GM21717 (cell line): Measurements from ENCODE around the gene MRPL51.

Experiments used
- ATAC-seq: cut with Tn5 transposase; IDR thresholded peaks from one replicate; pipeline ENCODE4 v1.9.1; 2021; ENCODE audit warnings: mild to moderate bottlenecking, moderate library complexity; ENCODE audit not compliant: unreplicated experiment

Gene MRPL51

DNA sequence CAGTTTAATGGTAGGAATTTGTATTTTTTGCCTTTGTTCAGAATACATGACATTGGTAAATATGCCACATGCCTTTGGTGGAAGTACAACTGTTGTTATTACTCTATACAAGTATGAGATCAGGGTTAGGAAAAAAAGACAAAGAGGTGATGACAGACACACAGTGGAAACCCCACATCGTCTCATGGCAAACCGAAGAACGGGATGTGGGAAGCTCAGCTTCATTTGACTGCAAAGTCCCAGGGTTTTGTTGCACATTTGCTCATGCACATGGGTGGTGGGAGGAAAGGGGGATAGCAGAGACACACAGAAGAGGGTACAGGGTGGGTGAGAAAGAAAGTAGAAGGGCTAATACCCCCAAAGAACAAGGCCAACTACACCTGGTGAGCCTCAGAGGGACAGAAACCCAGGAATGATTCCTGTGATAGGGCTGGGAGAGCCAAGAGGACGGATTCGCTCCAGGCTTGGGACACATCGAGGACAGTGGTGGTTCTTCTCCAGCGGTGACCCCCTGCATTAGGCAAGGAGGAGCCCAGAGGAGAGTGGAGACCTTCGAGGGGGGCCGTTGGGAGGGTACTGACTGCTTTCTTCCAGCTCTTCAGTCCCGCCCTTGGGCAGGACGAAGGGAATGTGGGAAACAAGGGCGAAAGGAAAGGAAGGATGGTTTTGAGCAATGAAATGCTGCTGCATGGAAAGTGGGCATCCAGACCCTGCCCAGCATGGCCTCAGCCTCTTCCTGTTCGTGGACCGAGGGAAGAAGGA is 30.6 kb downstream of the MRPL51 start:
- ATAC-seq = peak; percentile 17

DNA sequence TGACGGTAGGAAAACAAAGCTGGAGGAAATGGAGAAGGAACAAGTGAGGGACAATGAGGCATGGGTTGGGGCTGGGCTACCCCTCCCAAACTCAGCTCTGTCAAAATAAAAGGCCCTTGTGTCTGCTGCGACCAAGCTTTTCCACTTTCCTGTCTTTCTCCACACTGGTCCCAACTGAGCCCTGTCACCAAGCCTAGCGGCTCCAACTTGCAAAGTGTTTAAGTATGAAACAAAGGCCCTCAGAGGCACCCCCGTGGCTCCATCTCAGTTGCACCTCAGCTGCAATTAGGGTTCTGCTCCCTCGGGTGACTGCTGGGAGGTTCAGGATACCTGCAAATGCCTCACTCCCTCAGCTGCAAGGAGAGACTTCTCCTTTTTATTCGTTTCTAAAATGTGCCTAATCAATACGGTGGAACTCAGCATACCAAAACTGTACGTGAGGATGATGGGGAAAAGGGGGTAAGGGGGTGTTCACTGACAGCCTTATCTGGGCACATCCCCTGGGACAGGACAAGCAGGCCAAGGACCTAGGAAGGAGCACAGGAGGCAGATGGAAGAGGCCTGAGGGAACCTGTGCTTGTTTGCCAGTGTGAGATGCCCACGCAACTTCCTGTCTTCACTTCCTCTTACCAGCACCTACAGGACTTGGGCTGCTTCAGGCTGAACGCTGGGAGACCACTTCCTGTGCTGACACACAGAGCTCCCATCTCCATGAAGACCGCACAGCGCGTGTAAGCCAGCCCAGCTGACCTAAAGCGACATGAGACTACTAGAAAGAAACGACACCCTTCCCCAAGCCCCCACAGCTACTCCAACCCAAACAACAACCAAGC is 31.4 kb downstream of the MRPL51 start:
- peak; percentile 72 for ATAC-seq

DNA sequence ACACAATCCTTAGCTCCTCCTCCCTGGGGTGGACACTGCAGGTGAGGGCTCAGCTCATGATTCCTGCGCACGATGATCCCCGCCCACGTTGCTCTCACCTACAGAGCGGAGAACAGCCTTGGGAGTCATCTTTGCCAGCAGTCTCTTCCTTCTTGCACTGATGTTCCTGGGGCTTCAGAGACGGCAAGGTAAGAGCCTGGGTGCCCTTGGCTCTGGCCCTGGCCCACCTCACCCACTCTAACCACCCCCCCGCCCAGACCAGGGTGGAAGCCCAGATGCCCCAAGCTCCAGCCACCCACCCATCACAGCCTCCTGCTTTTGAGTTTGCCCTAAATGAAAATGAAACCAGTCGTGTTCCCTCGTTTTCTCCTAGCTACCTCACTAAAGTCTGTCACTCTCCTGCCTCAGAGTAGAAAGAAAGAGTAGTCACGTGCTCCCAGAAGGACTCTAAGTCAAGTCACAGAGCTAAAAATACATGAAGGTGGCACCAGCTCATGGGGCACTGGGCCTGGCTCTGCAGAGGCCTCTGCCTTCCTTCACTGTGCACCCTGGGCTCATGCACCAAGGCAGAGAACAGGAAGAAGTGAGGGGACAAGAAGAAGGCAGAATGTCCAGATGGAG is 32.2 kb downstream of the MRPL51 start:
- ATAC-seq = no peak

DNA sequence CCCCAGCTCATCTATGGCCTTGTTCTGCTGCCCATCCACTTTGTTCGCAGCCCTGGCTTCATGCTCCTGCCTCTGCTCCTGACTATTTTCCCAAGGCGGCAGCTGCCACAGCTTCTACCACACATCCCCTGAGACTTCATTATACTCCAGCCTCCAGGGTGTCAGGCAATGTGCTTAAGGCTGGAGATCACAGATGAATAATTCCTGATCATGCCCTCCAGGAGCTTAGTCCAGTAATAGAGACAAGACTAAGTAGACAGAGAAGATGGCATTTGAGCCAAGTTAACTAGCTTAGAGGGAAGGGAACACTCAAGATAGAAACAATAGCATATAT is 34.1 kb downstream of the MRPL51 start:
- ATAC-seq = no peak

DNA sequence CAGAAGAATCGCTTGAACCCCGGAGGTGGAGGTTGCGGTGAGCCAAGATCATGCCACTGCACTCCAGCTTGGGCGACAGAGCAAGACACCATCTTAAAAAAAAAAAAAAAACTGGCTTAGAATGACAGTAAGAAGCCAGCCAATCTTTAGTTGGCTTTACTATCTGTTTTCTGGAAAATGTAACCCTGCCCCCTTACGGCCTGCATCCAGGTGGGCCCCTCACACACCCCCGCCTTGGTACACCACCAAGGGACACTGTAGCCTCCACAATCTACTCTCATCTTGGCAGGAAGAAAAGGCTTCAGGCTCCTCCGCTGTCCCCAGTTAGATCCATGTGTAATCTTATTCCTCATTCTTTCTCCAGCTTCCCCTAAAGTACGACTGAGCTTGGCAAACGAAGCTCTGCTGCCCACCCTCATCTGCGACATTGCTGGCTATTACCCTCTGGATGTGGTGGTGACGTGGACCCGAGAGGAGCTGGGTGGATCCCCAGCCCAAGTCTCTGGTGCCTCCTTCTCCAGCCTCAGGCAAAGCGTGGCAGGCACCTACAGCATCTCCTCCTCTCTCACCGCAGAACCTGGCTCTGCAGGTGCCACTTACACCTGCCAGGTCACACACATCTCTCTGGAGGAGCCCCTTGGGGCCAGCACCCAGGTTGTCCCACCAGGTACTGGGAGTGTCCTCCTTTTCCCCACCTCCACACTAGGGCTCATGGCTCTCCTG is 34.6 kb downstream of the MRPL51 start:
- ATAC-seq = no peak

DNA sequence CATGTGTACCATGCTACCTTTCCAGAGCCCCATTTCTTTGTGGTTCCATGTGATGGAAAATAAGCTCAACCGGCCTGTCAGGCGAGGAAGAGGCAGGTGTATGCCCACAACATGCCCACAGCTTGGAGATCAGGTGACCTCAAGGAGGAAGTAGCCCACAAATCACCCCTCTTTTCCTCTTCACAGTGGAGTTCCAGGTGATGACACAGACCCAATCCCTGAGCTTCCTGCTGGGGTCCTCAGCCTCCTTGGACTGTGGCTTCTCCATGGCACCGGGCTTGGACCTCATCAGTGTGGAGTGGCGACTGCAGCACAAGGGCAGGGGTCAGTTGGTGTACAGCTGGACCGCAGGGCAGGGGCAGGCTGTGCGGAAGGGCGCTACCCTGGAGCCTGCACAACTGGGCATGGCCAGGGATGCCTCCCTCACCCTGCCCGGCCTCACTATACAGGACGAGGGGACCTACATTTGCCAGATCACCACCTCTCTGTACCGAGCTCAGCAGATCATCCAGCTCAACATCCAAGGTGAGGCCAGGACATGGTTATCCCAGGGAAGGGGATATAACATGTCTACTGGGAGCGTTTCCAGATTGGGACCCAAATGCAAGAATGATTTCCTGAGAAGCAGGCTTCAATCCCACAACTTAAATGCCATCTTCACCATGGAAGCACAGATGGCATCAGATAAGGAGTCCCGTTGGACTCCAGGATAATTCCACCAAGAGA is 35.7 kb downstream of the MRPL51 start:
- ATAC-seq = no peak

DNA sequence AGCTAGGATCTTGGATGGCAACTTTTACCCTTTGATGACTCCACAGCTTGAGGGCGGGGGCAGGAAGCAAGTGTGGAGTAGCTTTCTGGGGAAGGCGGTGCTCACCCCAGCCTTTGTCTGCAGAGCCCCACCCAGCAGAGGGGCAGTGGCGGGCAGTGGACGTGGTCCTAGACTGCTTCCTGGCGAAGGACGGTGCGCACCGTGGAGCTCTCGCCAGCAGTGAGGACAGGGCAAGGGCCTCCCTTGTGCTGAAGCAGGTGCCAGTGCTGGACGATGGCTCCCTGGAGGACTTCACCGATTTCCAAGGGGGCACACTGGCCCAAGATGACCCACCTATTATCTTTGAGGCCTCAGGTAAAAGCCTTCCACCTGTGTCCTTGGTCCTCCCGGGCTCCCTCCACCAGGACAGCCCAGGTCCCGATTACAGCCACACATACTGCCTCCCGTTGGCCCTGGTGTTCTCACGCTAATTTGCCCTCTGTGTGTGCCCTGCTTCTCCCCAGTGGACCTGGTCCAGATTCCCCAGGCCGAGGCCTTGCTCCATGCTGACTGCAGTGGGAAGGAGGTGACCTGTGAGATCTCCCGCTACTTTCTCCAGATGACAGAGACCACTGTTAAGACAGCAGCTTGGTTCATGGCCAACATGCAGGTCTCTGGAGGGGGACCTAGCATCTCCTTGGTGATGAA is 40.0 kb downstream of the MRPL51 start:
- no peak for ATAC-seq

DNA sequence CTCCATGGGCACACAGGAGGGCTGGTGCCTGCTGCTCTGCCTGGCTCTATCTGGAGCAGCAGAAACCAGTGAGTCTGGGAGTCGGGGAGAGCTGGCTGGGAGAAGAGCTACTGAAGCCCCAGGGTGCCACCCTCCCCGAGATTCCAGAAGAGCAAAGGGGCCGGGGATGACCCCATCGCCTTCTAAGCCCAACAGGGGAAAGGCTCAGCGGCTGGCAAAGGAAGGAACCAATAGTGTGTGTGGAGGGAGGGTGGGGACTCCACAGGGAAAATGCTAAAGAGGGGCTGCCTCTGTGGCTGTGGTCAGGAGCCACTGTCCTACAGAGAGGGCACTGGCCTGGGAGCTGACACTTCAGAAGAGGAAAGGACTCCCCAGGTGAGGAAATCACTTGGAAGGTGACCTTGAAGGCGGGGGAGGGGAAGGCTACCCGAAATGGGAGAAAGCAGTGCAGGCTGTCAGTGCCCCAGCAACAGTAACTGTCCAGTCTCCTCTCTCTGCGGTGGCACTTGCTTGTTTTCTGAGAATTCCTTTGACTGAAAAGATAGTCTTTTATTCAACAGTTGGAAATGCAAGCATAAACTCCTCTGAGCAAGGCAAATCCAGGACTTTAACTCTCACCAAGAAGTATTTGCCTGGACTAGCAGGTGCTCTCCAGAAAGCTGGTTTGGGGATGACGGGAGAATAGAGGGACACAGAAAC is 40.7 kb downstream of the MRPL51 start:
- no peak for ATAC-seq

DNA sequence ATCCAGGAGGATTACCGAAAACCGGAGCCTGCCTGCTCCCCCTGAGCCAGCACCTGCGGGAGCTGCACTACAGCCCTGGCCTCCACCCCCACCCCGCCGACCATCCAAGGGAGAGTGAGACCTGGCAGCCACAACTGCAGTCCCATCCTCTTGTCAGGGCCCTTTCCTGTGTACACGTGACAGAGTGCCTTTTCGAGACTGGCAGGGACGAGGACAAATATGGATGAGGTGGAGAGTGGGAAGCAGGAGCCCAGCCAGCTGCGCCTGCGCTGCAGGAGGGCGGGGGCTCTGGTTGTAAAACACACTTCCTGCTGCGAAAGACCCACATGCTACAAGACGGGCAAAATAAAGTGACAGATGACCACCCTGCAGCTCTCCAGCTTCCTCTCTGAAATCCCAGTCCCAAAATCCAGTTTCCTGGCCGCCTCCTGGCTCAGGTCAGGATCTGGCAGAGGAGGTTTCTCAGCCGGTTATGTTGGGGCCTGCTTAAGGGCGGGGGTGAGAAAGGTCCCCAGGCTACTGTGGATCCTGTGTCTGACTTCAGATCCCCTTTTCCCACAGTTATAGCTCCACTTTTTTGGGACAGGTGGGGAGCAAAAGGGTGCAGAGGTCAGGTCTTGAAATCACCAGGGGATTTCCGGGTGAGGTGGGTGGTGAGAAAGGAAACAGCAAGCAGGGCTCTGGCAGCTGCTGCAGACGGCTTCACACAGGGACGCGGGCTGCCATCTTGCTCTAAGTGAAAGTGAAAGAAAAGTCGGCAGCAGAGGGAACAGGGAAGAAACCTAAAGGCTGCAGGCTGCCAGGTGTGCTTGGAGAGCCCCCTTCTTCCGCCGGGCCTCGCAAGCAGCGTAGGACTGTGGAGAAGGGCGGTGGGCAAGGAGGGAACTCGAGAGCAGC is 41.5 kb downstream of the MRPL51 start, which contains the start of gene TAPBPL:
Gene TAPBPL (plus strand): TSS at position 695 of the 897 bp plus-strand sequence. CDS start 207 bp downstream, outside the sequence.
- peak; percentile 46 for ATAC-seq

DNA sequence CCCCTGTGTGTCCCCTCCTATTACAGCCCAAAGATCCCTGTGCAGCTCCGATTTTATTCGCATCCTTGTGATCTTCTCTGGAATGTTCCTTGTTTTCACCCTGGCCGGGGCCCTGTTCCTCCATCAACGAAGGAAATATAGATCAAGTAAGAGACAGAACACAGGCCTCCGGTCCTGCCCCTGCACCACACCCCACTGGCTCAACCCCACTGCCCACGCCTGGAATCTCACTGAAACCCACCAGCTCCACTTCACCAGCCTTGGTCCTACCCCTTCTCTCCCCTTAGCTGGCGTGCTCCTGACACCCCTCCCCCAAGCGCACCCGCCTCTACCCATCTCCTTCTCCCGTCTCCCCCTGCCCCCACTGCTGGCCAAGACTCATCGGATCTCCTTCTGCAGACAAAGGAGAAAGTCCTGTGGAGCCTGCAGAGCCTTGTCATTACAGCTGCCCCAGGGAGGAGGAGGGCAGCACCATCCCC is 42.2 kb downstream of the MRPL51 start:
- ATAC-seq = no peak

DNA sequence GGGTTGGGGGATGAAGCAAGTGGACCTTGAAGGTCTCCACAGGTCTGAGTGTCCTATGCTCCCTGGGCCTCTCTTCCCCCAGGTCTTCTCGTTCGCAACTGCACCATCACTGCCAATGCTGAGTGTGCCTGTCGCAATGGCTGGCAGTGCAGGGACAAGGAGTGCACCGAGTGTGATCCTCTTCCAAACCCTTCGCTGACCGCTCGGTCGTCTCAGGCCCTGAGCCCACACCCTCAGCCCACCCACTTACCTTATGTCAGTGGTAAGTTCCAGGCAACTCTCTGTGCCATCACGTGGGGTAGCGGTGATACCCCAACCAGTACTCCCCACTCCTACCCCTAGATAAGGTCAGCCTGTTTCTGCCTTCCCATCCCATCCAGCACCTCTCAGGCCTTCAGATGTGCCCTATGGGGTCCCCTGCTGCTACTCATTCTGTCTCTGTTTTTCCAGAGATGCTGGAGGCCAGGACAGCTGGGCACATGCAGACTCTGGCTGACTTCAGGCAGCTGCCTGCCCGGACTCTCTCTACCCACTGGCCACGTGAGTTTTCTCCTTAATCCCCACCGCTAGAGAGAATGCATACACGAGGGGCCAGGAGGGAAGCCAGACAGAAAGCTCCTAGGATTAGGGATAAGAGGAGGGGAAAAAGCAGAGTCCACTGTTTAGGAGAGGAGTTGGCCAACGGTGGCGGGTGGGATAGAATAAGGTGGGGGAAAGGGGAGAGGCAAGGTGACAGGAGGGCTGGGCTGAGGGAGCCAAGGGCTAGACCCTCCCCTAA is 42.8 kb downstream of the MRPL51 start:
- no peak for ATAC-seq

DNA sequence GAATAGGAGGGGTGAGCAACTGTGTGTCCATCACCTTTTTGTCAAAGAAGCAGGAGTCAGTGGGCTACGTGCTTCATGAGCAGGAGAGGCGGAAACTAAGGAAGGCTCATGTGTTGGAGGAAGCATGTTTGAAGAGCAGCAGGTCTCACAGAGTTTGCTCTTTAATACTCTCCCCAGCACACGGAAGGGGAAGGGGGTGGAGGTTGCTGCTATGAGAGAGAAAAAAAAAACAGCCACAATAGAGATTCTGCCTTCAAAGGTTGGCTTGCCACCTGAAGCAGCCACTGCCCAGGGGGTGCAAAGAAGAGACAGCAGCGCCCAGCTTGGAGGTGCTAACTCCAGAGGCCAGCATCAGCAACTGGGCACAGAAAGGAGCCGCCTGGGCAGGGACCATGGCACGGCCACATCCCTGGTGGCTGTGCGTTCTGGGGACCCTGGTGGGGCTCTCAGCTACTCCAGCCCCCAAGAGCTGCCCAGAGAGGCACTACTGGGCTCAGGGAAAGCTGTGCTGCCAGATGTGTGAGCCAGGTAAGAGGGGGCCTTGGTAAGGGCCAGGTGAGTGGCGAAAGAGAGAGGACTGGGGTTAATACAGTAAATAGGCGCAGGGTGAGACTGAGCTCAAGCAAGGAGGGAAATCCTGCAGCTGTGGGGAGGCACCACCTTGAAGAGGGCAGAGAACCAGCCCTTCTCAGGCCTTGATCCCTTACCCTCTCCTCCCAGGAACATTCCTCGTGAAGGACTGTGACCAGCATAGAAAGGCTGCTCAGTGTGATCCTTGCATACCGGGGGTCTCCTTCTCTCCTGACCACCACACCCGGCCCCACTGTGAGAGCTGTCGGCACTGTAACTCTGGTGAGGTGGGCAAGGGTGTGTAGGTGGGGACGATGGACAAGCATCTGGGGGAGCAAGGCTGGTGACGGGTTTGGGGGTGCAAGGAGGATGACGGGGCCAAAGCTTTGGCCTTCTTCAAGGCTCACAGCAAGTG is 48.1 kb downstream of the MRPL51 start, which contains the start of gene CD27:
Gene CD27 (plus strand): TSS at position 252 of the 985 bp plus-strand sequence. CDS start 141 bp downstream, at position 393.
- ATAC-seq = no peak

DNA sequence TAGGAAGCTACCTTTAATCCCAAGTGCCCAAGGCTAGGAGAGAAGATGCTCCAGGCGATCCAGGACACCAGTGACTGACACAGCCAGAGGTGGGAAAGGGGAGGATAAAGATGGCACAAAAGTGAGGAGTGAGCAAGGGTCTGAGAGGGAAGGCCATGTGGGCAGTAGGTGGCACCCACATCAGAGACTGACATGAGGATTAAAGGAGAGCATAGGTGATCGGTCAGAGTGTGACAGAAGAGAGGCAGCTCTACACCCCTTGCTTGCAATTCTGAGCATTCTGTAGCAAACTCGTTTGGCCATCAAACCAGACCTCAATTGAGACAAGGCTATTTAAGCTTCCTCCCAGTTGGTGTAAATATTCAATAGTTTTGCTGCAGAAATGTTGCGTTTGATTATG is 49.0 kb downstream of the MRPL51 start:
- no peak for ATAC-seq

DNA sequence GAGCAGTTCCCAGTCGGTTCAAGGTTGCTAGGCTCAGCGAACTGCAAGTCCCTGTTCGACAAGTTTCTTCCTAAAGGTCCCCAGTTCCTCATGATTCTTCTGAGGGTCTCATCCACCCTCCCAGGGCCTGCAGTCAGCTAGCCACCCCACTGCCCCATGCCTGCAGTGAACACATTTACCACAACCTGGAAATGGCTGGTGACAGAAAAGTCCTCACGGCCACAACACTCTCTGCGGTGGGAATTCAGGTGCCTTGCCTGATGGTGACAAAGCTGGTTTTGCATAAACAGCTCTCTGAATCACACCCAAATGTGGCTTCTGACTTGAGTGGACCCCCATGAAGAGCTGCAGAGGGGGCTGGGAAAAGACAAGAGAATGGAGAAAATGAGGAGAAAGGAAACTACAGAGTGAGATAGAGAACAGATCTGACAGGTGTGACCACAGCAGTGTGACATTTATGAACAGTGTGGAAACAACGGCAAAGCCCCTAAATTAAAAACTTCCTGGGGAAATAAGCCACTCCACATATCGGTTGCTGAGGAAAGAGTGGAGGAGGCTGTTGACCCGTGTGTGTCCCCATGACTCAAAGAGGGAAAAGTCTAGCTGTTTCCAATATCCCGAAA is 49.6 kb downstream of the MRPL51 start:
- peak; percentile 30 for ATAC-seq

DNA sequence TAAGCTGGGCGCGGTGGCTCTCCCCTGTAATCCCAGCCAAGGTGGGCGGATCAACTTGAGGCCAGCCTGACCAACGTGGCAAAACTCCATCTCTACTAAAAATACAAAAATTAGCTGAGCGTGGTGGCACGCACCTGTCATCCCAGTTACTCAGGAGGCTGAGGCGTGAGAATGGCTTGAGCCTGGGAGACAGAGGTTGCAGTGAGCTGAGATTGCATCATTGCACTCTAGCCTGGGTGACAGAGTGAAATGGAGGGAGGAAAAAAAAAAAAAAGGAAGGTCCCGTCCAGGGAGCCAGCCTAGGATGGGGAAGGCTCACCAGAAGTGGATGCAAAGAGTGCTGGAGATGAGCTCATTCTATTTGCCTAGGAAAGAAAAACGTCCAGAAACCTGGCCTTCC is 50.2 kb downstream of the MRPL51 start:
- ATAC-seq = no peak
